Activated naive CD4-positive, alpha-beta T cell treated with anti-CD3 and anti-CD28 coated beads, Interleukin-2, amount 50 U/mL, for 72 hours (primary cell): ENCODE results near the gene POU2F1. TPM values are rescaled to one million over a fixed set of nuclear protein-coding genes. Genes with fewer than 3 reads are reported as not detected.

Source experiments
- ATAC-seq, 2 donors: fragments of 150-1000 bp; cut with Tn5 transposase; 2 replicates each; pipeline ENCODE4 v1.10.0; 2021; ENCODE audit warnings: mild to moderate bottlenecking in 2 of 2, moderate library complexity in 2 of 2
- DNase-seq, 2 donors: peaks; one replicate each; pipeline ENCODE4 v3.0.0; 2021 to 2022; ENCODE audit warnings: low spot score in 2 of 2
- H3K27ac Mint-ChIP-seq, 2 donors: one replicate each; pipeline ENCODE4 v1.8.0; 2022; ENCODE audit warnings: mild to moderate bottlenecking in 2 of 2, mixed read lengths in 2 of 2
- H3K36me3 Mint-ChIP-seq, 2 donors: one replicate each; pipeline ENCODE4 v1.8.0; 2022; ENCODE audit warnings: mixed read lengths in 2 of 2
- H3K9me3 Mint-ChIP-seq, 2 donors: one replicate each; pipeline ENCODE4 v1.8.0; 2022; ENCODE audit warnings: mixed read lengths in 2 of 2
- total RNA-seq, 2 donors: library from RNA; stranded (reverse); gene quantifications; one replicate each; pipeline ENCODE4 v1.2.3, GENCODE V29; 2022

Gene POU2F1
- total RNA-seq, 2 donors from 2014 or later, result 32.0 to 32.1 TPM

- Mint-ChIP-seq H3K9me3 (peaks cover 4 to 12% of the 10 kb centered on the region in 2 donors), H3K36me3 (peaks cover 13 to 21% of the 10 kb centered on the region in 2 donors), H3K27ac (no peak overlapping the region)
- DNase-seq (no peak), ATAC-seq (no peak)
Measured at GRCh38 chr1:167339405-167339804, 118.7 kb downstream of the POU2F1 start.

DNA sequence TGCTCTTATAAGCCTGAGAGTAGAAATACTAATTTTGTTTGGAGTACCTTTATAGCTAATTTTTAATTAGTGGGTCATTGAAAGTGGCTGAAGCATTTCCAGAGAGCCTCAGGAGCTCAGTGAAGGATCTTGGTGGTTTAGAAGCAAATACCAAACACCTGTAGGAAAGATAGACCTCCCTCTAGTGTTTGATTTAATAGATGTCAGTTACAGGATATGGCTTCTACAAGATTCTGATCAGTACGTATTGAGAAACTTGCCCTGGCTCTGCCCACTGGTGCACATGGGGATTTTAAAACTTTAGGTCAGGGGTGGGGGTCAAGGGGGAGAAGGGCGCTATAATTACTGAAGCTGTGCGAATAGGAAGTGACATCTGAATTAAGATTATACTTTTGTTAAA is 122.2 kb downstream of the POU2F1 start:
- no peaks in the 10 kb centered on the region for H3K36me3 Mint-ChIP-seq
- no peak overlapping the region for H3K27ac Mint-ChIP-seq

DNA sequence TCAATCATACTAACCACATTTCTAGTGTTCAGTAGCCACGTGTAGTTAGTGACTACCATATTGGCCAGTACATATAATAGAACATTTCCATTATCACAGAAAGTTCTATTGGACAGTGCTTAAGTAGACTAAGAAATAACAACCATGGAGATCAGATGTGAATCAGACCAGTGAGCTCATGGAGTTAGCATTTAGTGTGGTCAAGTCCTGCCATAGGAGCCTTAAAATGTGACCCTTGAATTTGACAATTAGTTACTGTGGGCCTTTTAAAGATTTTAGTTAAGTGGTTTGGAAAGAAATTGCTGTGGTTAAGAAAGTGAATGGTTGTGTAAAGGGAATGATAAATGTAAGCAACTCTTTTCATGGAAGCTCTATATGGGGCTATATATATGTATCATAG is 123.4 kb downstream of the POU2F1 start:
- no peak for DNase-seq
- Mint-ChIP-seq H3K27ac (peak overlapping the region in 1 of 2 donors; percentile 18), H3K9me3 (no peaks in the 10 kb centered on the region), H3K36me3 (no peaks in the 10 kb centered on the region)
- ATAC-seq, result no peak

More for the DNA sequence above, 122.2 kb downstream of the POU2F1 start:
- H3K9me3 Mint-ChIP-seq, result no peaks in the 10 kb centered on the region
- ATAC-seq (no peak), DNase-seq (no peak)

DNA sequence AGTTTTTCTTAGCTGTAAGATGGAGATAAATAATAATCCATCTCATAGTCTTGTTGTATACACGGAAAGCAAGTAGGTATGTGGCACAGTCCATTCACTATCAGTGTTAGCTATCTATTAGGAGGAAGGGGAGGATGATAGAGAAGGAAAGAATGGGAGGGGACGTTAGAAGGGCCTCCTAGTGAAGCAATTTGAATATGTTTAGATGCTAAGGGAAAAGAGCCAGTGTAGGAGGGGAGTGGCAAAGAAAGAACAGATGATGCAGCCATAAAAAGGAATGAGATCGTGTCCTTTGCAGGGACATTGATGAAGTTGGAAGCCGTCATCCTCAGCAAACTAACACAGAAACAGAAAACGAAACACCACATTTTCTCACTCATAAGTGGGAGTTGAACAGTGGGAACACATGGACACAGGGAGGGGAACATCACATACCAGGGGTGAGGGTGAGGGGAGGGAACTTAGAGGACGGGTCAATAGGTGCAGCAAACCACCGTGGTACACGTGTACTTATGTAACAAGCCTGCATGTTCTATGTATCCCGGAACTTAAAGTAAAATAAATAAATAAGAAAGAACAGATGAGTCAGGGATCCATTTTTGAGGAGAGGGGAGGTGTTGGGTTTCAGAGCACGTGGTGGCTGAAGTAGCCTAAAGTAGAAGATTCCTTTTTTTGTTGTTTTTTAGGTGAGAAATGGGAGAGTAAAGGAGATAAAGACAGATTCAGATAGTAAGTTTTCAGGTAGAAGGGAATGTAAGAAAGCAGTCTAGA is 124.1 kb downstream of the POU2F1 start:
- DNase-seq (no peak), ATAC-seq (no peak)
- no peaks in the 10 kb centered on the region for H3K9me3 Mint-ChIP-seq
- H3K36me3 Mint-ChIP-seq, result no peaks in the 10 kb centered on the region
- no peak overlapping the region for H3K27ac Mint-ChIP-seq

DNA sequence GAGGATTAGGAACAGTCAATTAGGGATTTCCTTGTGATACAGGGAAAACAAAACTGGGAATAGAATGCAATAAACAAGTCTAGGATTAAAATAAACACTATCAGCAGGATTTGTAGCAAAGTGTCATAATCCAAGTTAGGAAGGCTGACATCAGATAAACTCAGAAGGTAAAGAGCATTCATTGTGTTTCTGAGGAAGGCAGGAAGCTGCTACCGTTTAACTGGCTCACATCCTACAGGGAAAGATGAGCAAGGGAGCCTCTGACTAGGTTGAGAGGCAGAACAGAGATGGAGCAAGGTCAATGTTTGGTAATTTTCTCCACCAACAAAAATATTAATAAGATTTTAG is 124.7 kb downstream of the POU2F1 start:
- H3K27ac Mint-ChIP-seq, result no peak overlapping the region
- no peaks in the 10 kb centered on the region for H3K9me3 Mint-ChIP-seq
- ATAC-seq (no peak), DNase-seq (no peak)
- no peaks in the 10 kb centered on the region for H3K36me3 Mint-ChIP-seq

GRCh38 chr1:167357305-167357704 is 136.6 kb downstream of the POU2F1 start:
- DNase-seq, result no peak
- Mint-ChIP-seq H3K36me3 (peaks cover 0 to 6% of the 10 kb centered on the region in 2 donors), H3K27ac (no peak overlapping the region), H3K9me3 (peaks cover 0 to 11% of the 10 kb centered on the region in 2 donors)
- no peak for ATAC-seq

DNA sequence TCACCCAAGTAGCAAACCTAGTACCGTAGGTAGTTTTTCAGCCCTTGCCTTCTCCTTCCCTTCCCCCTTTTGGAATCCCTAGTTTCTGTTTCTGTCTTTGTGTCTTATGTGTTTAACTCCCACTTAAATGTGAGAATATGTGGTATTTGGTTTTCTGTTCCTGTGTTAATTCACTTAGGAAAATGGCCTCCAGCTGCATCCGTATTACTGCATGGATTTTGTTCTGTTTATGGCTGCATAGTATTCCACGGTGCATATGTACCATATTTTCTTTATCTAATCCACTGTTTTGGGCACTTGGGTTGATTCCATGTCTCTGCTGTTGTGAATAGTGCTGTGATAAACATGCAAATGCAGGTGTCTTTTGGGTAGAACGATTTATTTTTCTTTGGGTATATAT is 138.6 kb downstream of the POU2F1 start:
- Mint-ChIP-seq H3K36me3 (peaks cover 0 to 6% of the 10 kb centered on the region in 2 donors), H3K27ac (no peak overlapping the region), H3K9me3 (peaks cover 0 to 11% of the 10 kb centered on the region in 2 donors)
- ATAC-seq (no peak), DNase-seq (no peak)

- DNase-seq (no peak), ATAC-seq (no peak)
- no peak overlapping the region for H3K27ac Mint-ChIP-seq
- peaks cover 0 to 11% of the 10 kb centered on the region in 2 donors for H3K9me3 Mint-ChIP-seq
- H3K36me3 Mint-ChIP-seq, result peaks cover 0 to 6% of the 10 kb centered on the region in 2 donors
Measured at GRCh38 chr1:167360120-167360519, 139.4 kb downstream of the POU2F1 start.

- Mint-ChIP-seq H3K9me3 (peaks cover 0 to 11% of the 10 kb centered on the region in 2 donors), H3K27ac (no peak overlapping the region)
Measured at GRCh38 chr1:167362638-167363037, 142.0 kb downstream of the POU2F1 start.

DNA sequence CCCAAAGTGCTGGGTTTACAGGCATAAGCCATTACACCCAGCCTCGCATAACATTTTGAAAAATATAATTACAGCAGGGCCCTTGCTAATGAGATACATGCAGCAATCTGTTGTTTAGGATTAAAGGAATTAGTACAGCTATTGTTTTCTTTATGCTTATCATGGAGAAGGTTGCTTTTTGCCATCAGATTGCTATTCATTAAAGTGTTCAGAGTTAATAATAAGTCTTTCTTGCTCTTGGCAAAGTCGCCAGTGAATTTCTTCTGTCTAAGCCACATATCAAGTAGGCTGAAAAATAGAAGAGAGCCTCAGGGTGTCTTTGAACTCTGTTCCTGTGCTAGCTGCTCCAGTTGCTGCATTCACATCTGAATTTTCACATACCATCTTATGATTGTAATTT is 144.1 kb downstream of the POU2F1 start:
- Mint-ChIP-seq H3K36me3 (peaks cover 0 to 2% of the 10 kb centered on the region in 2 donors), H3K9me3 (peaks cover 0 to 1% of the 10 kb centered on the region in 2 donors), H3K27ac (no peak overlapping the region)
- no peak for DNase-seq
- ATAC-seq, result no peak

More at GRCh38 chr1:167362638-167363037, 142.0 kb downstream of the POU2F1 start:
- no peak for DNase-seq
- no peak for ATAC-seq
- H3K36me3 Mint-ChIP-seq, result peaks cover 0 to 6% of the 10 kb centered on the region in 2 donors

DNA sequence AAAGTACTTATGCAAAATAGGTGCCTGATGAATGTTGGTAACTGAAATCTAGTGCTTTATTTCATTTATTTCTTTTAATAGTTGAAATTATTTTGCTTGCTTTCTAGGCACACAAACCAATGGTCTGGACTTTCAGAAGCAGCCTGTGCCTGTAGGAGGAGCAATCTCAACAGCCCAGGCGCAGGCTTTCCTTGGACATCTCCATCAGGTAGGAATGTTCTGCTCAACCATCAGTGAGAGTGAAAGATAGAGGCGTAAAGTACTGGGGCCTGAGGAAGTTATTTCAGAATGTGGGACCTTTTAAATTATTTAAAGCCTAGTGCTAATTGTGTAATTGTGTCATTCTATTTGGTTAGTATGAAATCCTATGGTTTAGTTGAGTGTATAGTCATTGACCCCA is 144.7 kb downstream of the POU2F1 start:
- ATAC-seq (no peak), DNase-seq (no peak)
- H3K9me3 Mint-ChIP-seq, result no peaks in the 10 kb centered on the region
- H3K36me3 Mint-ChIP-seq, result no peaks in the 10 kb centered on the region
- no peak overlapping the region for H3K27ac Mint-ChIP-seq

- DNase-seq (no peak), ATAC-seq (no peak)
- Mint-ChIP-seq H3K27ac (no peak overlapping the region), H3K36me3 (no peaks in the 10 kb centered on the region), H3K9me3 (no peaks in the 10 kb centered on the region)
Measured at GRCh38 chr1:167367705-167368104, 147.0 kb downstream of the POU2F1 start.

DNA sequence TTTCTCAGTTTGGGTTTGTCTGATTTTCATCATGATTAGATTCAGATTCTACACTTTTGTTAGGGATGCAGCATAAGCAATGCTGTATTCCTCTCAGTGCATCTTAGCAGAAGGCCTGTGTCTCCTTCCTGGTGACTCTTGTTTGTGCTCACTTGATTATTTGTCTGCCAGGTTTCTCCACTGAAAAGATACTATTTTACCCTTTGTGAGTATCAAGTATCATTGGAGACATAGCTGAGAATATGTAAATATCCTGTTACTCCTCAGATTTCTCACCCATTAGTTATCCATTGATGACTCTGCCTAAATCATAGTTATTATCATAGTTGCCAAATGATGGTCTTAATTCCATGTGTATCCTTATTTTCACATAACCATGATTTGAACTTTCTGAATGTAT is 148.5 kb downstream of the POU2F1 start:
- no peak for ATAC-seq
- no peaks in the 10 kb centered on the region for H3K9me3 Mint-ChIP-seq
- peak overlapping the region in 1 of 2 donors; percentile 32 for H3K27ac Mint-ChIP-seq
- no peak for DNase-seq
- H3K36me3 Mint-ChIP-seq, result peaks cover 0 to 3% of the 10 kb centered on the region in 2 donors

DNA sequence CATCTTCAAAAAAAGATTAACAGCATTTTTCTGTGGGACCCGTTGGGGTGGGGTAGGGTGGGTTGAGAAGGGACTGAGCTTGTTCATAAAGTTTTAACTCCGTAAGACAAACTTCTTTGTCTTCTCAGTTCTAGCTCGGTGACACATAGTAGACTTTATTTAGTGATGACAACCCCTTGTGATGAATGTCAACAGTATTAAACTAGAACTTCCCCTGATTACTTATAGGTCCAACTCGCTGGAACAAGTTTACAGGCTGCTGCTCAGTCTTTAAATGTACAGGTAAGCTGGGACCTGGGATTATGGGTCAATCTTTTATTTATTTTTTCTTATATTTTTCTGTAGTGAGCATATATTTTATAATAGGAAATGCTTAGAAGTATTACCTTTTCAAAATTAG is 149.2 kb downstream of the POU2F1 start:
- Mint-ChIP-seq H3K36me3 (peaks cover 0 to 6% of the 10 kb centered on the region in 2 donors), H3K9me3 (no peaks in the 10 kb centered on the region), H3K27ac (no peak overlapping the region)

DNA sequence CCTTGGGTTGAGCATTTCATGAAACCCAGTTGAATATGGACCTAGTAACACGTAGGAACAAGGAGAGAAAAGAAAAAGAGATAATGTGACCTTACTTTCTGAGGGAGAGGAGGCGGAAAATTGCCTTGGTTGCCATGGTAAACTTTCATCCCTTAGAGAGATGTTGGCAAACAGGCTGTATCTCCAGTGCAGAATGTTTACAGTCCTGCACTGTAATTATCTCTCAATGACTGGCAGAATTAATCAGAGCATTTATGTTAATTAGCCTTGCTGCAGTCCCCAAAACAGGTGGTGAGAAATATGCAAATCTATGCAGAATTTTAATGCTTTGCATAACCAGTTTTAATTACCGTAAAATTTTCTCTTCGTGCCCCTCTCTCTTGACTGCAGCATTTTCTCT is 150.3 kb downstream of the POU2F1 start:
- H3K27ac Mint-ChIP-seq, result no peak overlapping the region
- H3K36me3 Mint-ChIP-seq, result peaks cover 0 to 6% of the 10 kb centered on the region in 2 donors
- no peaks in the 10 kb centered on the region for H3K9me3 Mint-ChIP-seq
- ATAC-seq (no peak), DNase-seq (no peak)

More for the DNA sequence above, 149.2 kb downstream of the POU2F1 start:
- no peak for ATAC-seq
- no peak for DNase-seq

GRCh38 chr1:167373398-167373797 is 152.7 kb downstream of the POU2F1 start:
- Mint-ChIP-seq H3K27ac (no peak overlapping the region), H3K36me3 (peaks cover 0 to 6% of the 10 kb centered on the region in 2 donors), H3K9me3 (no peaks in the 10 kb centered on the region)
- DNase-seq (no peak), ATAC-seq (no peak)

DNA sequence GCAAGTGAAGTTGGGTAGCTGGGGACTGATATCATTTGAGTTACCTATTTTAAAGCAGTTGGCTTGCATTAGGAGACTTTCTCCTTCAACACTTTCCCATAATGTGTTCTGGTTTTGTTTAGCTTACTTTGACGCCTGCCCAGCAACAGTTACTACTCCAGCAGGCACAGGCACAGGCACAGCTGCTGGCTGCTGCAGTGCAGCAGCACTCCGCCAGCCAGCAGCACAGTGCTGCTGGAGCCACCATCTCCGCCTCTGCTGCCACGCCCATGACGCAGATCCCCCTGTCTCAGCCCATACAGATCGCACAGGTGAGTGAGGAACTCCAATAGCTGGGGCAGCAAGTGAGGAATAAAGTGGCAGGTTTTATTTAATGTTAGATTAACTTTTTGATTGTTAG is 153.3 kb downstream of the POU2F1 start:
- Mint-ChIP-seq H3K9me3 (no peaks in the 10 kb centered on the region), H3K27ac (no peak overlapping the region), H3K36me3 (peaks cover 0 to 6% of the 10 kb centered on the region in 2 donors)
- DNase-seq (no peak), ATAC-seq (no peak)

DNA sequence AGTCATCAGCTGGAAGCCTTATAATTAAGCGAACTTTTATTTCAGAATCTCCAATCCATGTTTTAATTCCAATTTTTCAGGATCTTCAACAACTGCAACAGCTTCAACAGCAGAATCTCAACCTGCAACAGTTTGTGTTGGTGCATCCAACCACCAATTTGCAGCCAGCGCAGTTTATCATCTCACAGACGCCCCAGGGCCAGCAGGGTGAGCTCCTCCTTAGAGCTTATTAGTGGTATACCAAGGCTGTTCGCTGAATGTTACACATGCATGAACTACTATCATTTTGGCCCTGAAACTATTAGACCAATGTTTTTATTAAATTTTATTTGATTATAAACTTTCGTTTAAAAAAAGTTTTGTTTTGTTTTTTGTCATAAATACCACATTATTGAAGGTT is 155.3 kb downstream of the POU2F1 start:
- Mint-ChIP-seq H3K36me3 (peaks cover 0 to 6% of the 10 kb centered on the region in 2 donors), H3K9me3 (no peaks in the 10 kb centered on the region), H3K27ac (no peak overlapping the region)
- ATAC-seq (no peak), DNase-seq (no peak)
